WTC11 (cell line): ENCODE results near the gene MVP. TPM values are rescaled to one million over a fixed set of nuclear protein-coding genes. Genes with fewer than 3 reads are reported as not detected.

Experiments used
- ATAC-seq: fragments of 200-7000 bp; cut with Tn5 transposase; 2 replicates; pipeline ENCODE4 v1.10.0; 2021; ENCODE audit warnings: mild to moderate bottlenecking, moderate library complexity
- CTCF ChIA-PET: fragments of 300-600 bp; sonication (Branson Sonifier 250); formaldehyde crosslinking; loops from one replicate; lab custom pipeline; 2021; ENCODE audit warnings: antibody characterized with exemption; lab: Charles Lee
- POLR2A ChIA-PET: fragments of 350-600 bp; sonication (Branson Sonifier 250); formaldehyde crosslinking; loops from one replicate; lab custom pipeline; 2021; ENCODE audit warnings: antibody characterized with exemption; lab: Charles Lee
- DNase-seq: peaks from one replicate; pipeline ENCODE4 v3.0.0; 2021; ENCODE audit warnings: low spot score
- H3K27ac Mint-ChIP-seq: 2 replicates; pipeline ENCODE4 v1.8.0; 2021; ENCODE audit warnings: mixed read lengths
- H3K27me3 Mint-ChIP-seq: 2 replicates; pipeline ENCODE4 v1.8.0; 2021; ENCODE audit warnings: low read depth, mild to moderate bottlenecking, moderate library complexity, mixed read lengths
- H3K36me3 Mint-ChIP-seq: 2 replicates; pipeline ENCODE4 v1.8.0; 2021; ENCODE audit warnings: mixed read lengths
- H3K4me1 Mint-ChIP-seq: 2 replicates; pipeline ENCODE4 v1.8.0; 2022; ENCODE audit warnings: mixed read lengths
- H3K4me3 Mint-ChIP-seq: 2 replicates; pipeline ENCODE4 v1.8.0; 2021; ENCODE audit warnings: mild to moderate bottlenecking, moderate library complexity, mixed read lengths
- H3K9me3 Mint-ChIP-seq: 2 replicates; pipeline ENCODE4 v1.8.0; 2021; ENCODE audit warnings: mixed read lengths
- ATF2 ChIP-seq: sonication (generic); formaldehyde crosslinking; IDR thresholded peaks from 2 replicates; pipeline ENCODE4 v1.8.1; 2022; ENCODE audit warnings: low read depth, missing genetic modification reagents, borderline replicate concordance
- NR1H2 ChIP-seq: sonication (generic); formaldehyde crosslinking; IDR thresholded peaks from 2 replicates; pipeline ENCODE4 v1.9.0; 2021; ENCODE audit warnings: mild to moderate bottlenecking, moderate library complexity, missing genetic modification reagents
- OVOL2 ChIP-seq: fragments of 250-450 bp; sonication (Bioruptor Pico); IDR thresholded peaks from 2 replicates; pipeline ENCODE4 v1.9.0; 2021; ENCODE audit warnings: mild to moderate bottlenecking, borderline replicate concordance
- SMAD4 ChIP-seq: sonication (generic); formaldehyde crosslinking; IDR thresholded peaks from 2 replicates; pipeline ENCODE4 v1.8.0; 2022; ENCODE audit warnings: mild to moderate bottlenecking, missing genetic modification reagents
- TCF7 ChIP-seq: sonication (generic); formaldehyde crosslinking; IDR thresholded peaks from 2 replicates; pipeline ENCODE4 v1.8.0; 2022; ENCODE audit warnings: mild to moderate bottlenecking, low read depth, missing genetic modification reagents, moderate library complexity
- TEAD1 ChIP-seq: sonication (generic); formaldehyde crosslinking; IDR thresholded peaks from 2 replicates; pipeline ENCODE4 v1.8.0; 2022; ENCODE audit warnings: mild to moderate bottlenecking, missing genetic modification reagents
- ZNF232 ChIP-seq: sonication (generic); formaldehyde crosslinking; IDR thresholded peaks from 2 replicates; pipeline ENCODE4 v1.8.0; 2022; ENCODE audit warnings: mild to moderate bottlenecking, missing genetic modification reagents
- ZNF532 ChIP-seq: fragments of 250-450 bp; sonication (Bioruptor Pico); IDR thresholded peaks from 2 replicates; pipeline ENCODE4 v1.9.0; 2021; ENCODE audit warnings: mild to moderate bottlenecking, borderline replicate concordance
- total RNA-seq: library from RNA; stranded (reverse); gene quantifications from 3 replicates; pipeline ENCODE4 v1.2.3, GENCODE V29; 2021
- TF ChIP-seq, protein P1 (sequence below): sonication (generic); formaldehyde crosslinking; IDR thresholded peaks from 2 replicates; pipeline ENCODE4 v1.8.1; 2023; ENCODE audit warnings: mild to moderate bottlenecking, moderate library complexity, missing genetic modification reagents
- TF ChIP-seq, protein P2 (sequence below): sonication (generic); formaldehyde crosslinking; IDR thresholded peaks from 2 replicates; pipeline ENCODE4 v1.8.1; 2023; ENCODE audit warnings: mild to moderate bottlenecking, missing genetic modification reagents

MVP gene
- total RNA-seq, 1 experiment from 2014 or later = 10.8 TPM

DNA sequence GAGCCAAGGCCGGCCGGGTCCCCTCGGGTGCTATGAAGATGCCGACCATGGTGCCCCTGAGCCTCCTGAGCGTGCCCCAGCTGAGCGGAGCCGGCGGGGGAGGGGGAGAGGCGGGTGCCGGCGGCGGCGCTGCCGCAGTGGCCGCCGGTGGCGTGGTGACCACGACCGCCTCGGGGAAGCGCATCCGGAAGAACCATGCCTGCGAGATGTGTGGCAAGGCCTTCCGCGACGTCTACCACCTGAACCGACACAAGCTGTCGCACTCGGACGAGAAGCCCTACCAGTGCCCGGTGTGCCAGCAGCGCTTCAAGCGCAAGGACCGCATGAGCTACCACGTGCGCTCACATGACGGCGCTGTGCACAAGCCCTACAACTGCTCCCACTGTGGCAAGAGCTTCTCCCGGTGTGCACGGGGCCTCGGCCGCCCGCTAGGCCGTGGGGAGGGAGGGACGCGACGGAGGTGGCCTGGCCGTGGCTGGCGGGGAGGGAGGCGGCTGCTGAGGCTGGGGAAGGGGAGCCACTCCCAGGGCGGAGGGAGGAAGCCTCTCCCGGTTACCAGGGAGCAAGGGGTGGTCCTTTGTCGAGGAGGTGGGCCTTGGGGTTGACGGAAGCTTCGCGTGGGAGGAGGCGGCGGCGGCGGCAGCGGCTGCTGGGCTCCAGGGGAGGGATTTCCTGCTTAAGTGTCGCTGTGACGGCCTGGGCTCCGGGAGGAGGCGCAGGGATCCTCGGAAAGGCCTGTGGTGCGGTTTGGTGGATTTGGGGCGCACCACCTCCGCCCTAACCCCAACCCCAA is 12.6 kb upstream of the MVP start (continued):
- TF ChIP-seq ATF2 (CRISPR knock-in tag) (no peak), OVOL2 (CRISPR knock-in tag) (no peak), NR1H2 (CRISPR knock-in tag) (no peak), TCF7 (CRISPR knock-in tag) (0 out of 2 replicates have a peak, but pooled peaks have one; percentile 37), ZNF532 (no peak)
- TF ChIP-seq, protein P1, sequence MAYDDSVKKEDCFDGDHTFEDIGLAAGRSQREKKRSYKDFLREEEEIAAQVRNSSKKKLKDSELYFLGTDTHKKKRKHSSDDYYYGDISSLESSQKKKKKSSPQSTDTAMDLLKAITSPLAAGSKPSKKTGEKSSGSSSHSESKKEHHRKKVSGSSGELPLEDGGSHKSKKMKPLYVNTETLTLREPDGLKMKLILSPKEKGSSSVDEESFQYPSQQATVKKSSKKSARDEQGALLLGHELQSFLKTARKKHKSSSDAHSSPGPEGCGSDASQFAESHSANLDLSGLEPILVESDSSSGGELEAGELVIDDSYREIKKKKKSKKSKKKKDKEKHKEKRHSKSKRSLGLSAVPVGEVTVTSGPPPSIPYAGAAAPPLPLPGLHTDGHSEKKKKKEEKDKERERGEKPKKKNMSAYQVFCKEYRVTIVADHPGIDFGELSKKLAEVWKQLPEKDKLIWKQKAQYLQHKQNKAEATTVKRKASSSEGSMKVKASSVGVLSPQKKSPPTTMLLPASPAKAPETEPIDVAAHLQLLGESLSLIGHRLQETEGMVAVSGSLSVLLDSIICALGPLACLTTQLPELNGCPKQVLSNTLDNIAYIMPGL (CRISPR knock-in tag) = peak; percentile 80; the same call in 1 of the 2 replicates
- TF ChIP-seq, protein P2, sequence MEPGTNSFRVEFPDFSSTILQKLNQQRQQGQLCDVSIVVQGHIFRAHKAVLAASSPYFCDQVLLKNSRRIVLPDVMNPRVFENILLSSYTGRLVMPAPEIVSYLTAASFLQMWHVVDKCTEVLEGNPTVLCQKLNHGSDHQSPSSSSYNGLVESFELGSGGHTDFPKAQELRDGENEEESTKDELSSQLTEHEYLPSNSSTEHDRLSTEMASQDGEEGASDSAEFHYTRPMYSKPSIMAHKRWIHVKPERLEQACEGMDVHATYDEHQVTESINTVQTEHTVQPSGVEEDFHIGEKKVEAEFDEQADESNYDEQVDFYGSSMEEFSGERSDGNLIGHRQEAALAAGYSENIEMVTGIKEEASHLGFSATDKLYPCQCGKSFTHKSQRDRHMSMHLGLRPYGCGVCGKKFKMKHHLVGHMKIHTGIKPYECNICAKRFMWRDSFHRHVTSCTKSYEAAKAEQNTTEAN = no peak; the same call in 1 of the 2 replicates

GRCh38 chr16:29808219-29808900 is 11.9 kb upstream of the MVP start:
- ATAC-seq (no peak), DNase-seq (no peak)
- H3K36me3 Mint-ChIP-seq = peaks cover 10% of the 10 kb centered on the region
- ChIA-PET CTCF (interaction anchor here (0.8 to 3.3 kb wide), 13 partner anchors 8 to 257 kb away, joined by 3 to 33 read pairs (median 10); partner anchors contain the start of genes ALDOA, ASPHD1, CDIPT and KIF22), POLR2A (interaction anchor here (0.6 to 2.4 kb wide), 6 partner anchors 8 to 239 kb away, joined by 3 to 12 read pairs (median 4); partner anchors contain the start of genes ASPHD1, CDIPT and PAGR1)
- peak overlapping the region; percentile 97 for H3K27ac Mint-ChIP-seq
- H3K9me3 Mint-ChIP-seq = no peaks in the 10 kb centered on the region
- no peak for TF ChIP-seq SMAD4 (CRISPR knock-in tag)
- TF ChIP-seq TEAD1 (CRISPR knock-in tag) = no peak
- TF ChIP-seq ZNF232 = no peak; the same call in 1 of the 2 replicates
- H3K27me3 Mint-ChIP-seq = no peaks in the 10 kb centered on the region
- H3K4me1 Mint-ChIP-seq = peaks cover 51% of the 10 kb centered on the region
- peak overlapping the region; percentile 88 for H3K4me3 Mint-ChIP-seq
